GM23338 (cell line): ENCODE results near the gene GRAMD1A. TPM values are rescaled to one million over a fixed set of nuclear protein-coding genes. Genes with fewer than 3 reads are reported as not detected.

Experiments used
- ATAC-seq: fragments of 200-7000 bp; cut with Tn5 transposase; 3 replicates; pipeline ENCODE4 v1.9.1; 2020
- DNase-seq: peaks from one replicate; pipeline ENCODE4 v3.0.0-alpha.2; 2015; ENCODE audit warnings: low spot score
- H2AFZ ChIP-seq: fragments of 200-600 bp; sonication (generic); 2 replicates; pipeline ENCODE4 v1.8.0; 2016; ENCODE audit warnings: antibody characterized with exemption, mild to moderate bottlenecking, moderate library complexity
- H3F3A ChIP-seq: fragments of 200-600 bp; sonication (generic); replicated peaks from 2 replicates; pipeline ENCODE4 v1.8.0; 2017; ENCODE audit warnings: antibody characterized with exemption, mixed run types, low read depth
- H3K27ac ChIP-seq: fragments of 200-600 bp; sonication (generic); 2 replicates; pipeline ENCODE4 v1.6.1; 2016; ENCODE audit warnings: low read depth
- H3K27me3 ChIP-seq: fragments of 200-600 bp; sonication (generic); 2 replicates; pipeline ENCODE4 v1.8.0; 2016; ENCODE audit warnings: mild to moderate bottlenecking, mixed run types, moderate library complexity; ENCODE audit not compliant: insufficient read depth
- H3K36me3 ChIP-seq: fragments of 200-600 bp; sonication (generic); 2 replicates; pipeline ENCODE4 v1.8.0; 2016; ENCODE audit warnings: mild to moderate bottlenecking; ENCODE audit not compliant: insufficient read depth
- H3K4me1 ChIP-seq: fragments of 200-600 bp; sonication (generic); 2 replicates; pipeline ENCODE4 v1.8.0; 2016; ENCODE audit warnings: mild to moderate bottlenecking, moderate library complexity; ENCODE audit not compliant: insufficient read depth
- H3K4me2 ChIP-seq: fragments of 200-600 bp; sonication (generic); 2 replicates; pipeline ENCODE4 v1.7.1; 2017; ENCODE audit warnings: mixed run types
- H3K4me3 ChIP-seq: fragments of 200-600 bp; sonication (generic); 2 replicates; pipeline ENCODE4 v1.6.1; 2016; ENCODE audit warnings: mixed run types
- H3K79me2 ChIP-seq: fragments of 200-600 bp; sonication (generic); replicated peaks from 2 replicates; pipeline ENCODE4 v1.8.0; 2017; ENCODE audit warnings: mild to moderate bottlenecking; ENCODE audit not compliant: insufficient read depth
- H3K9me2 ChIP-seq: fragments of 200-600 bp; sonication (generic); 2 replicates; pipeline ENCODE4 v1.8.0; 2017; ENCODE audit not compliant: insufficient read depth
- H4K20me1 ChIP-seq: fragments of 200-600 bp; sonication (generic); replicated peaks from 2 replicates; pipeline ENCODE4 v1.8.0; 2017; ENCODE audit warnings: mild to moderate bottlenecking; ENCODE audit not compliant: insufficient read depth
- H3K27ac Mint-ChIP-seq: 2 replicates; pipeline ENCODE4 v1.8.0; 2020; ENCODE audit warnings: inconsistent platforms, mild to moderate bottlenecking, moderate library complexity, mixed read lengths
- H3K27me3 Mint-ChIP-seq: 3 replicates; pipeline ENCODE4 v1.8.0; 2022; ENCODE audit warnings: low read depth, mild to moderate bottlenecking, moderate library complexity, mixed read lengths, inconsistent platforms; ENCODE audit not compliant: insufficient read depth, poor library complexity
- H3K36me3 Mint-ChIP-seq: 3 replicates; pipeline ENCODE4 v1.8.0; 2021; ENCODE audit warnings: low read depth, mild to moderate bottlenecking, inconsistent platforms, moderate library complexity, mixed read lengths
- H3K4me1 Mint-ChIP-seq: 3 replicates; pipeline ENCODE4 v1.8.0; 2020; ENCODE audit warnings: mild to moderate bottlenecking, inconsistent platforms, mixed read lengths
- H3K4me3 Mint-ChIP-seq: 3 replicates; pipeline ENCODE4 v1.8.0; 2021; ENCODE audit warnings: moderate library complexity, mild to moderate bottlenecking, inconsistent platforms, mixed read lengths
- H3K9me3 Mint-ChIP-seq: 3 replicates; pipeline ENCODE4 v1.8.0; 2020; ENCODE audit warnings: moderate library complexity, mild to moderate bottlenecking, inconsistent platforms, mixed read lengths
- CREB1 ChIP-seq: fragments of 250-450 bp; sonication (Bioruptor Pico); IDR thresholded peaks from 2 replicates; pipeline ENCODE4 v1.5.0; 2020; ENCODE audit warnings: low read depth, mild to moderate bottlenecking, moderate library complexity
- ETS1 ChIP-seq: IDR thresholded peaks from 2 replicates; pipeline ENCODE4 v1.6.1; 2016; ENCODE audit warnings: antibody characterized with exemption
- EZH2 ChIP-seq: fragments of 200-600 bp; sonication (generic); IDR thresholded peaks from one replicate; pipeline ENCODE4 v1.8.0; 2017; ENCODE audit warnings: antibody characterized with exemption, mild to moderate bottlenecking, low read depth; ENCODE audit not compliant: unreplicated experiment
- EZH2phosphoT487 ChIP-seq: fragments of 200-600 bp; sonication (generic); IDR thresholded peaks from one replicate; pipeline ENCODE4 v1.8.1; 2018; ENCODE audit warnings: antibody characterized with exemption; ENCODE audit not compliant: unreplicated experiment
- NANOG ChIP-seq: IDR thresholded peaks from 2 replicates; pipeline ENCODE4 v1.6.1; 2016; ENCODE audit warnings: antibody characterized with exemption, borderline replicate concordance
- POLR2AphosphoS5 ChIP-seq: IDR thresholded peaks from 2 replicates; pipeline ENCODE4 v1.6.1; 2016; ENCODE audit warnings: antibody characterized with exemption, low read depth
- REST ChIP-seq: IDR thresholded peaks from one replicate; pipeline ENCODE4 v1.6.1; 2018; ENCODE audit warnings: antibody characterized with exemption; ENCODE audit not compliant: unreplicated experiment
- STAT1 ChIP-seq: IDR thresholded peaks from one replicate; pipeline ENCODE4 v1.6.1; 2016; ENCODE audit warnings: antibody characterized with exemption; ENCODE audit not compliant: unreplicated experiment
- ZNF114 ChIP-seq: fragments of 250-450 bp; sonication (Bioruptor Pico); IDR thresholded peaks from 2 replicates; pipeline ENCODE4 v1.5.0; 2020; ENCODE audit warnings: mild to moderate bottlenecking, moderate library complexity
- ZNF331 ChIP-seq: fragments of 250-450 bp; sonication (Bioruptor Pico); IDR thresholded peaks from 2 replicates; pipeline ENCODE4 v1.5.0; 2020; ENCODE audit warnings: low read depth, mild to moderate bottlenecking, moderate library complexity
- polyA plus RNA-seq: library from polyadenylated mRNA; unstranded; fragments of >200 nt; fragmentation: Nextera tagmentation; extraction: Ambion mirVana; gene quantifications from 2 replicates; pipeline ENCODE4 v1.2.1, GENCODE V29; 2016
- total RNA-seq: library from RNA; depleted of rRNA; stranded (reverse); fragments of >200 nt; shearing (Covaris generic); gene quantifications from 2 replicates; pipeline ENCODE4 v1.2.3, GENCODE V29; 2014
- TF ChIP-seq, protein P1 (sequence below), 2 experiments: fragments of 200-600 bp in 1 of 2; sonication (generic) in 1 of 2; conservative IDR thresholded peaks; 2 replicates each; pipeline versions ENCODE4 v1.5.1 to v1.6.1; 2016 to 2017; ENCODE audit warnings: antibody characterized with exemption in 2 of 2, low read depth in 2 of 2, mild to moderate bottlenecking in 2 of 2, moderate library complexity in 1 of 2

Gene GRAMD1A
- total and polyA plus RNA-seq, 2 experiments from 2014 or later: 122 to 174 TPM

- TF ChIP-seq REST (no peak), ZNF331 (no peak), ZNF114 (CRISPR knock-in tag) (no peak), NANOG (no peak), EZH2 (no peak), ETS1 (no peak)
- TF ChIP-seq, protein P1, sequence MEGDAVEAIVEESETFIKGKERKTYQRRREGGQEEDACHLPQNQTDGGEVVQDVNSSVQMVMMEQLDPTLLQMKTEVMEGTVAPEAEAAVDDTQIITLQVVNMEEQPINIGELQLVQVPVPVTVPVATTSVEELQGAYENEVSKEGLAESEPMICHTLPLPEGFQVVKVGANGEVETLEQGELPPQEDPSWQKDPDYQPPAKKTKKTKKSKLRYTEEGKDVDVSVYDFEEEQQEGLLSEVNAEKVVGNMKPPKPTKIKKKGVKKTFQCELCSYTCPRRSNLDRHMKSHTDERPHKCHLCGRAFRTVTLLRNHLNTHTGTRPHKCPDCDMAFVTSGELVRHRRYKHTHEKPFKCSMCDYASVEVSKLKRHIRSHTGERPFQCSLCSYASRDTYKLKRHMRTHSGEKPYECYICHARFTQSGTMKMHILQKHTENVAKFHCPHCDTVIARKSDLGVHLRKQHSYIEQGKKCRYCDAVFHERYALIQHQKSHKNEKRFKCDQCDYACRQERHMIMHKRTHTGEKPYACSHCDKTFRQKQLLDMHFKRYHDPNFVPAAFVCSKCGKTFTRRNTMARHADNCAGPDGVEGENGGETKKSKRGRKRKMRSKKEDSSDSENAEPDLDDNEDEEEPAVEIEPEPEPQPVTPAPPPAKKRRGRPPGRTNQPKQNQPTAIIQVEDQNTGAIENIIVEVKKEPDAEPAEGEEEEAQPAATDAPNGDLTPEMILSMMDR (conservative IDR thresholded peaks at IDR 0.05; ENCODE audit: low read depth in 2 of 2): no peak
Observed at GRCh38 chr19:35032356-35032865, 32.3 kb downstream of the GRAMD1A start (continued).

GRCh38 chr19:35033067-35034004 lies 33.2 kb downstream of the GRAMD1A start:
- Histone ChIP-seq H3K79me2 (no peaks in the 10 kb centered on the region), H3K36me3 (no peaks in the 10 kb centered on the region), H3K4me1 (peaks cover 10% of the 10 kb centered on the region), H3K27me3 (peaks cover 34% of the 10 kb centered on the region), H3K4me3 (no peak overlapping the region), H3K9me2 (no peaks in the 10 kb centered on the region), H4K20me1 (peaks cover under 1% of the 10 kb centered on the region; the same call in 1 of the 2 replicates), H3F3A (peaks cover 22% of the 10 kb centered on the region), H3K4me2 (no peak overlapping the region), H2AFZ (no peak overlapping the region), H3K27ac (no peak overlapping the region)
- no peak for DNase-seq
- H3K27ac Mint-ChIP-seq: no peak overlapping the region
- peaks cover 36% of the 10 kb centered on the region for H3K27me3 Mint-ChIP-seq
- H3K9me3 Mint-ChIP-seq: peaks cover 7% of the 10 kb centered on the region; the same call in 2 of the 3 replicates
- no peak overlapping the region; the same call in 2 of the 3 replicates for H3K4me3 Mint-ChIP-seq
- H3K36me3 Mint-ChIP-seq: peaks cover 2% of the 10 kb centered on the region
- peaks cover 6% of the 10 kb centered on the region; the same call in 2 of the 3 replicates for H3K4me1 Mint-ChIP-seq
- no peak for ATAC-seq
- no peak for TF ChIP-seq ETS1
- TF ChIP-seq, protein P1 (conservative IDR thresholded peaks at IDR 0.05; ENCODE audit: low read depth in 2 of 2): no peak
- no peak for TF ChIP-seq STAT1
- TF ChIP-seq ZNF331: no peak
- TF ChIP-seq CREB1 (CRISPR knock-in tag): no peak
- TF ChIP-seq EZH2phosphoT487: no peak
- no peak for TF ChIP-seq ZNF114 (CRISPR knock-in tag)
- TF ChIP-seq POLR2AphosphoS5: no peak
